CD4-positive, alpha-beta T cell treated with Interleukin-17A for 1 hour (primary cell): ENCODE data around the gene ZNF239.
A peak's percentile ranks its signal among the peaks of the same experiment; 100 is the strongest.
"Not testable (repeated sequence)": the region's sequence is repeated elsewhere in the genome, so short reads cannot be mapped to it uniquely, and the experiment has no call there.

Experiments used
- DNase-seq: peaks from one replicate; pipeline ENCODE4 v3.0.0-alpha.2; 2020

Gene ZNF239

GRCh38 chr10:43576062-43576461 lies 1.6 kb upstream of the ZNF239 start:
- peak; percentile 47 for DNase-seq

- DNase-seq, result peak; percentile 8
Measured at GRCh38 chr10:43574906-43575305, 490 bp upstream of the ZNF239 start.

GRCh38 chr10:43573250-43574000 lies 991 bp downstream of the ZNF239 start:
- peak; percentile 32 for DNase-seq

GRCh38 chr10:43570971-43571370 lies 3.4 kb downstream of the ZNF239 start:
- no peak for DNase-seq

- DNase-seq, result no peak
Measured at GRCh38 chr10:43569681-43570080, 4.7 kb downstream of the ZNF239 start.

- DNase-seq, result no peak
Measured at GRCh38 chr10:43557214-43557613, 17.2 kb downstream of the ZNF239 start.

GRCh38 chr10:43543746-43544145 lies 30.7 kb downstream of the ZNF239 start:
- not testable (repeated sequence) for DNase-seq

GRCh38 chr10:43524434-43525247 lies 49.8 kb downstream of the ZNF239 start:
- DNase-seq, result no peak
